IMR-90 (cell line): ENCODE measurements around the gene LDLRAD4. TPM values are rescaled to one million over a fixed set of nuclear protein-coding genes. Genes with fewer than 3 reads are reported as not detected.

ENCODE experiments used
- ATAC-seq: fragments of 200-7000 bp; cut with Tn5 transposase; 2 replicates; pipeline ENCODE4 v1.9.1; 2020; ENCODE audit warnings: low read depth, mild to moderate bottlenecking, moderate library complexity
- BruUV-seq: library from RNA; stranded (reverse); fragments of 400-500 nt; replicated peaks from 2 replicates; lab custom pipeline; 2021; lab: Mats Ljungman, UMichigan
- CTCF ChIA-PET: fragments of 300-600 bp; formaldehyde crosslinking; extraction: SDS; loops from one replicate; lab custom pipeline; 2021; ENCODE audit warnings: antibody characterized with exemption; lab: Yijun Ruan, JAX
- POLR2A ChIA-PET: fragments of 300-600 bp; sonication (Branson Sonifier 250); formaldehyde crosslinking; loops from one replicate; lab custom pipeline; 2022; ENCODE audit warnings: antibody characterized with exemption; ENCODE audit not compliant: unreplicated experiment; lab: Charles Lee
- DNase-seq: peaks from one replicate; pipeline ENCODE4 v3.0.0; 2013
- H2AFZ ChIP-seq: replicated peaks from 2 replicates; pipeline ENCODE3; 2013; ENCODE audit warnings: low read length, mild to moderate bottlenecking; ENCODE audit not compliant: poor library complexity
- H2AK5ac ChIP-seq: 2 replicates; pipeline ENCODE4 v1.6.1; 2013; ENCODE audit warnings: low read depth, low read length, inconsistent platforms
- H2AK9ac ChIP-seq: replicated peaks from 2 replicates; pipeline ENCODE3; 2013; ENCODE audit warnings: mild to moderate bottlenecking, low read depth, low read length, moderate library complexity; ENCODE audit not compliant: poor library complexity
- H2BK120ac ChIP-seq: 2 replicates; pipeline ENCODE4 v1.6.1; 2013; ENCODE audit warnings: low read depth, low read length, inconsistent platforms
- H2BK15ac ChIP-seq: 3 replicates; pipeline ENCODE4 v1.6.1; 2013; ENCODE audit warnings: low read depth, low read length, inconsistent platforms
- H2BK20ac ChIP-seq: 2 replicates; pipeline ENCODE4 v1.6.1; 2013; ENCODE audit warnings: low read depth, mild to moderate bottlenecking, inconsistent platforms, low read length, moderate library complexity
- H2BK5ac ChIP-seq: 2 replicates; pipeline ENCODE4 v1.6.1; 2013; ENCODE audit warnings: mild to moderate bottlenecking, low read depth, low read length, inconsistent platforms; ENCODE audit not compliant: poor library complexity, severe bottlenecking
- H3K14ac ChIP-seq: replicated peaks from 2 replicates; pipeline ENCODE4 v1.6.1; 2013; ENCODE audit warnings: low read depth, low read length, inconsistent platforms
- H3K18ac ChIP-seq: 2 replicates; pipeline ENCODE4 v1.6.1; 2013; ENCODE audit warnings: low read depth, low read length, control low read depth
- H3K23ac ChIP-seq: 2 replicates; pipeline ENCODE4 v1.6.1; 2013; ENCODE audit warnings: low read depth, low read length, inconsistent platforms
- H3K27ac ChIP-seq: 2 replicates; pipeline ENCODE4 v1.5.1; 2013; ENCODE audit warnings: mild to moderate bottlenecking, control low read depth, low read length; ENCODE audit not compliant: insufficient read depth
- H3K27me3 ChIP-seq: 2 replicates; pipeline ENCODE4 v1.6.1; 2013; ENCODE audit warnings: low read length; ENCODE audit not compliant: control insufficient read depth, insufficient read depth
- H3K36me3 ChIP-seq: 2 replicates; pipeline ENCODE4 v1.6.1; 2013; ENCODE audit warnings: low read length, mixed read lengths; ENCODE audit not compliant: control insufficient read depth, insufficient read depth
- H3K4ac ChIP-seq: 2 replicates; pipeline ENCODE4 v1.6.1; 2013; ENCODE audit warnings: low read depth, low read length, inconsistent platforms
- H3K4me1 ChIP-seq: 2 replicates; pipeline ENCODE4 v1.6.1; 2013; ENCODE audit warnings: low read length, mixed read lengths; ENCODE audit not compliant: control insufficient read depth, insufficient read depth
- H3K4me2 ChIP-seq: 2 replicates; pipeline ENCODE4 v1.6.1; 2013; ENCODE audit warnings: low read depth, mild to moderate bottlenecking, control low read depth, low read length, moderate library complexity
- H3K4me3 ChIP-seq: 2 replicates; pipeline ENCODE4 v1.5.1; 2013; ENCODE audit warnings: low read depth, mild to moderate bottlenecking, control low read depth, low read length, moderate library complexity; ENCODE audit not compliant: insufficient read depth
- H3K56ac ChIP-seq: 2 replicates; pipeline ENCODE4 v1.6.1; 2013; ENCODE audit warnings: low read length, inconsistent platforms; ENCODE audit not compliant: insufficient read depth; ENCODE audit errors: extremely low read depth
- H3K79me1 ChIP-seq, 2 experiments: 2 replicates each; pipeline ENCODE4 v1.6.1; 2013; ENCODE audit warnings: low read length in 2 of 2, inconsistent platforms in 1 of 2, low read depth in 1 of 2
- H3K9ac ChIP-seq: 2 replicates; pipeline ENCODE4 v1.6.1; 2013; ENCODE audit warnings: low read depth, low read length, control low read depth
- H3K9me1 ChIP-seq: 2 replicates; pipeline ENCODE4 v1.6.1; 2013; ENCODE audit warnings: low read length, inconsistent platforms; ENCODE audit not compliant: insufficient read depth
- H3K9me3 ChIP-seq: 2 replicates; pipeline ENCODE4 v1.6.1; 2013; ENCODE audit warnings: low read length; ENCODE audit not compliant: control insufficient read depth, insufficient read depth
- H4K20me1 ChIP-seq: 2 replicates; pipeline ENCODE4 v1.6.1; 2013; ENCODE audit warnings: low read length, inconsistent platforms; ENCODE audit not compliant: insufficient read depth
- H4K5ac ChIP-seq: 2 replicates; pipeline ENCODE4 v1.6.1; 2013; ENCODE audit warnings: mild to moderate bottlenecking, low read depth, low read length, control low read depth
- H4K8ac ChIP-seq, 2 experiments: 2 replicates each; pipeline ENCODE4 v1.6.1; 2013; ENCODE audit warnings: low read depth in 2 of 2, low read length in 2 of 2, control low read depth in 1 of 2, inconsistent platforms in 1 of 2
- H4K91ac ChIP-seq: 2 replicates; pipeline ENCODE4 v1.6.1; 2013; ENCODE audit warnings: low read depth, low read length, inconsistent platforms; ENCODE audit not compliant: insufficient read depth
- BHLHE40 ChIP-seq: fragments of 150-350 bp; IDR thresholded peaks from 2 replicates; pipeline ENCODE4 v1.6.1; 2016; ENCODE audit warnings: mild to moderate bottlenecking, low read depth, low read length
- CEBPB ChIP-seq: IDR thresholded peaks from 2 replicates; pipeline ENCODE4 v1.6.1; 2012; ENCODE audit warnings: low read depth, low read length, improper control_type of control experiment
- CHD1 ChIP-seq: IDR thresholded peaks from 2 replicates; pipeline ENCODE4 v1.6.1; 2012; ENCODE audit warnings: low read depth, low read length, improper control_type of control experiment
- MAZ ChIP-seq: IDR thresholded peaks from 2 replicates; pipeline ENCODE4 v1.6.1; 2012; ENCODE audit warnings: low read depth, mild to moderate bottlenecking, low read length, improper control_type of control experiment, moderate library complexity, borderline replicate concordance
- MXI1 ChIP-seq: IDR thresholded peaks from 2 replicates; pipeline ENCODE4 v1.6.1; 2012; ENCODE audit warnings: low read depth, mild to moderate bottlenecking, low read length, moderate library complexity, borderline replicate concordance
- NFE2L2 ChIP-seq: fragments of 150-350 bp; IDR thresholded peaks from 2 replicates; pipeline ENCODE4 v1.6.1; 2016; ENCODE audit warnings: low read depth, mild to moderate bottlenecking, low read length
- RAD21 ChIP-seq: IDR thresholded peaks from 2 replicates; pipeline ENCODE4 v1.6.1; 2012; ENCODE audit warnings: low read length, improper control_type of control experiment
- RFX5 ChIP-seq: IDR thresholded peaks from 2 replicates; pipeline ENCODE4 v1.8.0; 2012; ENCODE audit warnings: low read depth, mild to moderate bottlenecking, low read length, moderate library complexity
- SMC3 ChIP-seq: fragments of 150-350 bp; IDR thresholded peaks from 2 replicates; pipeline ENCODE4 v1.6.1; 2016; ENCODE audit warnings: low read depth, mild to moderate bottlenecking, antibody characterized with exemption, low read length, moderate library complexity
- WGBS, 2 experiments: methylation state at CpG; one replicate each; pipeline versions ENCODE4 v1.1.5 to v1.1.7; 2013; ENCODE audit warnings: missing lambda C conversion rate in 2 of 2; ENCODE audit not compliant: insufficient read length in 1 of 2; ENCODE audit errors: extremely low coverage in 2 of 2; 5-methylcytosine and 5-hydroxymethylcytosine counted together
- dilution Hi-C: fragments of 300-500 bp; cut with HindIII; formaldehyde crosslinking; loops from one replicate; pipeline ENCODE4 v1.14.3; 2018; ENCODE audit warnings: low sequenced_read_pairs; ENCODE audit not compliant: unreplicated experiment
- in situ Hi-C: fragments of 300-500 bp; cut with MboI; formaldehyde crosslinking; loops from 3 replicates; pipeline ENCODE4 v1.14.3; 2019; ENCODE audit warnings: low sequenced_read_pairs, inconsistent platforms, mixed read lengths
- intact Hi-C: fragments of 100-400 bp; cut with micrococcal nuclease; formaldehyde crosslinking; loops from 2 replicates; pipeline ENCODE4 v1.10.0; 2022
- polyA plus RNA-seq, 3 experiments: library from polyadenylated mRNA; depleted of rRNA; stranded (reverse); fragments of >200 nt; gene quantifications; 2 replicates each; pipeline ENCODE4 v1.2.3, GENCODE V29; 2012; ENCODE audit warnings: low replicate concordance in 1 of 3
- total RNA-seq: library from RNA; depleted of rRNA; stranded (reverse); fragments of >200 nt; gene quantifications from 2 replicates; pipeline ENCODE4 v1.2.3, GENCODE V29; 2012
- TF ChIP-seq, protein P1 (sequence below): fragments of 150-350 bp; IDR thresholded peaks from 2 replicates; pipeline ENCODE4 v1.6.1; 2016; ENCODE audit warnings: low read depth, mild to moderate bottlenecking, low read length, moderate library complexity, borderline replicate concordance

LDLRAD4 gene
- total and polyA plus RNA-seq, 2 of the 4 experiments (the other 2 are of a cell fraction), result not detected

DNA sequence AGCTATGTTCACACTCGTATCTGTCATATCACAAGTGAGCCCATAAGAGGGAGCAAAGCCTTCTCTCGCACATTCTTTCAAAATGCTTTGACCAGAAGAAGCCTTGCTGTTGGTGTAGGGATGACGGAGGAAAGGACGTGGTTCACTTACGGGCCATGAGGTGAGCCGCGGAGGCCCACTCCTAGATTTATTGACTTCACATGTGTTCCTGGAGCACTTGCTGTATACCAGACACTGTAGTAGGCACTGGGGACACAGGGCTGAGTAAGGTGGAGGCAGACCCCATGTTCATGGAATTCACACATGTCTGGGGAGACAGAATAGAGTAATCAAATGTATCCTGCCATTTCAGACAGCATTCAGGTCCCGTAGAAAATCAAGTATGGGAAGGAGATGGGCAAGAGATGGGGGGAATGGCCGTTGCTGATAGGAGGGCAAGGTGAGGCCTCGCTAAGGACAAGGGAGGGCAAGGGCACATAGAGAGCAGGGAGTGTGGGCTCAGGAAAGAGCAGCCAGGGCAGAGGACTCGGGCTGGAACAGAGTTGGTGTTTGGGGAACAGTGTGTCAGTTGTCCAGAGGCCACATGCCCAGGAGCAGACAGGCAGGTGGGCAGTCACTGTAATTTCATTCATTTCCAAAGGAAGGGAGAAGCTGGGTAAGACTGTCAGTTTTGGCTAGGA lies 182.2 kb downstream of the LDLRAD4 start:
- intact Hi-C loops, result no loop called here
- CTCF ChIA-PET, result no interaction called here
- TF ChIP-seq RAD21, result no peak
- no peak for TF ChIP-seq CEBPB
- no peak for TF ChIP-seq CHD1
- TF ChIP-seq, protein P1, sequence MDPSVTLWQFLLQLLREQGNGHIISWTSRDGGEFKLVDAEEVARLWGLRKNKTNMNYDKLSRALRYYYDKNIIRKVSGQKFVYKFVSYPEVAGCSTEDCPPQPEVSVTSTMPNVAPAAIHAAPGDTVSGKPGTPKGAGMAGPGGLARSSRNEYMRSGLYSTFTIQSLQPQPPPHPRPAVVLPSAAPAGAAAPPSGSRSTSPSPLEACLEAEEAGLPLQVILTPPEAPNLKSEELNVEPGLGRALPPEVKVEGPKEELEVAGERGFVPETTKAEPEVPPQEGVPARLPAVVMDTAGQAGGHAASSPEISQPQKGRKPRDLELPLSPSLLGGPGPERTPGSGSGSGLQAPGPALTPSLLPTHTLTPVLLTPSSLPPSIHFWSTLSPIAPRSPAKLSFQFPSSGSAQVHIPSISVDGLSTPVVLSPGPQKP, result no peak
- TF ChIP-seq SMC3, result no peak
- no peak for TF ChIP-seq MAZ
- no peak for TF ChIP-seq RFX5
- TF ChIP-seq NFE2L2, result no peak
- TF ChIP-seq MXI1, result no peak
- TF ChIP-seq BHLHE40, result no peak

More for the DNA sequence above, 182.2 kb downstream of the LDLRAD4 start:
- H3K9me3 ChIP-seq, result no peaks in the 10 kb centered on the region
- H3K9me1 ChIP-seq, result no peaks in the 10 kb centered on the region
- no peak overlapping the region for H4K5ac ChIP-seq
- H3K27me3 ChIP-seq, result no peaks in the 10 kb centered on the region; the same call in 1 of the 2 replicates
- H3K14ac ChIP-seq, result no peak overlapping the region
- H4K8ac ChIP-seq, result no peak overlapping the region
- no peak overlapping the region for H3K4ac ChIP-seq
- no peak overlapping the region for H2BK5ac ChIP-seq
- no TSS peak for BruUV-seq
- no peak overlapping the region for H3K18ac ChIP-seq
- H2BK120ac ChIP-seq, result no peak overlapping the region
- no peak for DNase-seq
- dilution Hi-C loops (no loop called here), in situ Hi-C loops (no loop called here)
- no peak overlapping the region for H3K4me3 ChIP-seq
- H4K91ac ChIP-seq, result no peak overlapping the region
- ATAC-seq, result no peak
- H2BK20ac ChIP-seq, result no peak overlapping the region
- H3K79me1 ChIP-seq, result no peaks in the 10 kb centered on the region
- H3K4me1 ChIP-seq, result no peaks in the 10 kb centered on the region
- WGBS, 2 experiments, result 53% methylated on average over 2 of the region's 11 CpGs; no CpG with 5 or more reads in 1 of the 2 experiments
- no peak overlapping the region for H3K23ac ChIP-seq
- no peaks in the 10 kb centered on the region for H3K36me3 ChIP-seq
- H3K56ac ChIP-seq, result no peak overlapping the region
- H2AK5ac ChIP-seq, result no peak overlapping the region
- POLR2A ChIA-PET, result no interaction called here
- H3K9ac ChIP-seq, result no peak overlapping the region
- H2AFZ ChIP-seq, result no peak overlapping the region
- H4K20me1 ChIP-seq, result no peaks in the 10 kb centered on the region
- H2BK15ac ChIP-seq, result no peak overlapping the region
- no peak overlapping the region for H3K27ac ChIP-seq
- no peak overlapping the region for H2AK9ac ChIP-seq
- H3K4me2 ChIP-seq, result no peak overlapping the region
